ENCODE data around the gene PLXNB1. TPM values are rescaled to one million over a fixed set of nuclear protein-coding genes. Genes with fewer than 3 reads are reported as not detected.

The PLXNB1 gene
- total and polyA plus RNA-seq, 10 of the 15 experiments (the other 5 are each of a cell fraction or from before 2014, with no cell fraction given) = 0.18 to 15.1 (median 5.3) TPM

- Histone ChIP-seq H4K20me1 (ENCODE audit: control insufficient read depth, insufficient read depth) (no peaks in the 10 kb centered on the region), H3K27ac (ENCODE audit: control insufficient read depth, insufficient read depth) (no peak overlapping the region), H2AFZ (ENCODE audit: control insufficient read depth, low read depth, low read length) (no peak overlapping the region), H3K27me3 (replicated peaks in 1 of 2; ENCODE audit: control insufficient read depth in 2 of 2, insufficient read depth in 2 of 2, low read length in 1 of 2) (no peaks in the 10 kb centered on the region), H3K4me1 (ENCODE audit: control insufficient read depth, insufficient read depth, low read length) (no peaks in the 10 kb centered on the region), H3K79me2 (ENCODE audit: control insufficient read depth, insufficient read depth, low read length) (no peaks in the 10 kb centered on the region), H3K9ac (ENCODE audit: control insufficient read depth, insufficient read depth, low read length) (no peak overlapping the region), H3K4me3 (no peak overlapping the region), H3K36me3 (ENCODE audit: control insufficient read depth in 2 of 2, insufficient read depth in 2 of 2, low read length in 1 of 2) (no peaks in the 10 kb centered on the region), H3K4me2 (ENCODE audit: control insufficient read depth, insufficient read depth) (no peak overlapping the region), H3K9me3 (replicated peaks; ENCODE audit: control insufficient read depth, insufficient read depth, low read length) (no peaks in the 10 kb centered on the region)
- FAIRE-seq (no peak), ATAC-seq (no peak), DNase-seq (ENCODE audit: low read depth, low spot score) (no peak)
- RAD21 ChIA-PET (ENCODE audit: unreplicated experiment) = interaction anchor here (1.1 to 2.3 kb wide), 3 partner anchors 29 to 229 kb away, joined by 3 to 13 read pairs (median 10); partner anchors contain the start of gene SLC26A6
- no TSS peak for BruUV-seq (replicated peaks)
- in situ Hi-C loops (cut with MboI) (no loop called here), intact Hi-C loops (cut with micrococcal nuclease; ENCODE audit: unreplicated experiment) (no loop called here)
- 37% methylated on average over 18 of the region's 18 CpGs for WGBS (ENCODE audit: insufficient coverage, insufficient replicate concordance, low lambda C conversion rate, missing lambda C conversion rate)
- CTCF ChIA-PET = interaction anchor here (0.8 to 22.0 kb wide), 5 partner anchors 10 to 212 kb away, joined by 3 to 757 read pairs (median 4); partner anchors contain the start of genes CCDC51 and TMA7
- POLR2A ChIA-PET = interaction anchor here (0.6 kb wide), 1 partner anchor 35 kb away, joined by 5 read pairs; no protein-coding TSS in a partner anchor
- TF ChIP-seq ZBTB40 (IDR thresholded peaks at IDR 0.05; ENCODE audit: borderline replicate concordance) = no peak
- no peak for TF ChIP-seq POU2F2 (IDR thresholded peaks at IDR 0.05; ENCODE audit: borderline replicate concordance, low read depth, low read length)
- no peak for TF ChIP-seq SMAD5 (IDR thresholded peaks at IDR 0.05; ENCODE audit: low read depth)
- no peak for TF ChIP-seq ZBTB11 (CRISPR knock-in tag; IDR thresholded peaks at IDR 0.05)
- SMC1A ChIA-PET (ENCODE audit: uncharacterized antibody, unreplicated experiment) = interaction anchor here (0.6 to 2.4 kb wide), 3 partner anchors 25 to 1723 kb away, joined by 3 to 15 read pairs (median 4); no protein-coding TSS in a partner anchor
These were observed 23.1 kb downstream of the PLXNB1 start for GRCh38 chr3:48406443-48407431.
